Neutrophil (primary cell): ENCODE data around the gene AQP2.

Experiments
- H3K27ac ChIP-seq: fragments of 200-600 bp; sonication (generic); 2 replicates; pipeline ENCODE4 v1.5.1; 2016; ENCODE audit warnings: mild to moderate bottlenecking, moderate library complexity
- H3K27me3 ChIP-seq: fragments of 200-600 bp; sonication (generic); 2 replicates; pipeline ENCODE4 v1.6.0; 2016; ENCODE audit warnings: mild to moderate bottlenecking
- H3K36me3 ChIP-seq: fragments of 200-600 bp; sonication (generic); 2 replicates; pipeline ENCODE4 v1.5.1; 2017
- H3K4me1 ChIP-seq, 2 experiments: fragments of 200-600 bp in 1 of 2; sonication (generic) in 1 of 2; 1 replicate in 1 of 2; 2 replicates in 1 of 2; pipeline versions ENCODE4 v1.5.1 to v1.6.1; 2013 to 2016; ENCODE audit warnings: low read depth in 1 of 2, low read length in 1 of 2, mild to moderate bottlenecking in 1 of 2, moderate library complexity in 1 of 2; ENCODE audit not compliant: control insufficient read depth in 1 of 2, insufficient read depth in 1 of 2
- H3K4me3 ChIP-seq, 2 experiments: fragments of 200-600 bp in 1 of 2; sonication (generic) in 1 of 2; 1 replicate in 1 of 2; 2 replicates in 1 of 2; pipeline ENCODE4 v1.5.1; 2013 to 2016; ENCODE audit warnings: low read depth in 1 of 2, low read length in 1 of 2, mild to moderate bottlenecking in 1 of 2, moderate library complexity in 1 of 2
- H3K9me3 ChIP-seq: fragments of 200-600 bp; sonication (generic); 2 replicates; pipeline ENCODE4 v1.5.1; 2016
- TF ChIP-seq, protein P1 (sequence below): fragments of 200-600 bp; sonication (generic); IDR thresholded peaks from 2 replicates; pipeline ENCODE4 v1.5.1; 2016; ENCODE audit warnings: antibody characterized with exemption

Gene AQP2

DNA sequence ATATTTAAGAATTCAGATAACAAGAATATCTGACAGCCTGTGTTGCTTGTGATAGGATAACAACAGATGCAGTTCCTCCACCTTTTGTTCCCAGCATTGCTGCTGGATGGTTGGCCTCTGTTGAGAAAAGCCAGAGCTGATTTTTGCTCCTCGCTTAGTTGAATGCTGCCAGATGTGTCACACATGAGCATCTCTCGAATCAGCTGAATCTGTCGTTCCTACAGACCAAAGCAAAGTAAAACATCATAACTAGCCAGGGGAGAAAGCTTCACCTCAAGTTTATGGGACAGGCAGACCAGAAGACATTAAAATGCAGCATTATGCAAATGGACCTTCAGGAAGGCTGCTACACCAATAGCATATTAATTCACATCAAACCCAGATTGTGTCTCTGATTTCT lies 54.6 kb downstream of the AQP2 start:
- peaks cover 49% of the 10 kb centered on the region for H3K36me3 ChIP-seq
- no peaks in the 10 kb centered on the region for H3K4me1 ChIP-seq
- TF ChIP-seq, protein P1, sequence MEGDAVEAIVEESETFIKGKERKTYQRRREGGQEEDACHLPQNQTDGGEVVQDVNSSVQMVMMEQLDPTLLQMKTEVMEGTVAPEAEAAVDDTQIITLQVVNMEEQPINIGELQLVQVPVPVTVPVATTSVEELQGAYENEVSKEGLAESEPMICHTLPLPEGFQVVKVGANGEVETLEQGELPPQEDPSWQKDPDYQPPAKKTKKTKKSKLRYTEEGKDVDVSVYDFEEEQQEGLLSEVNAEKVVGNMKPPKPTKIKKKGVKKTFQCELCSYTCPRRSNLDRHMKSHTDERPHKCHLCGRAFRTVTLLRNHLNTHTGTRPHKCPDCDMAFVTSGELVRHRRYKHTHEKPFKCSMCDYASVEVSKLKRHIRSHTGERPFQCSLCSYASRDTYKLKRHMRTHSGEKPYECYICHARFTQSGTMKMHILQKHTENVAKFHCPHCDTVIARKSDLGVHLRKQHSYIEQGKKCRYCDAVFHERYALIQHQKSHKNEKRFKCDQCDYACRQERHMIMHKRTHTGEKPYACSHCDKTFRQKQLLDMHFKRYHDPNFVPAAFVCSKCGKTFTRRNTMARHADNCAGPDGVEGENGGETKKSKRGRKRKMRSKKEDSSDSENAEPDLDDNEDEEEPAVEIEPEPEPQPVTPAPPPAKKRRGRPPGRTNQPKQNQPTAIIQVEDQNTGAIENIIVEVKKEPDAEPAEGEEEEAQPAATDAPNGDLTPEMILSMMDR = no peak
- no peak overlapping the region for H3K4me3 ChIP-seq
- H3K27me3 ChIP-seq = no peaks in the 10 kb centered on the region
- H3K9me3 ChIP-seq = no peaks in the 10 kb centered on the region
- no peak overlapping the region for H3K27ac ChIP-seq

- Histone ChIP-seq H3K4me1 (no peaks in the 10 kb centered on the region), H3K36me3 (peaks cover 38% of the 10 kb centered on the region), H3K27ac (no peak overlapping the region), H3K4me3 (no peak overlapping the region), H3K27me3 (no peaks in the 10 kb centered on the region), H3K9me3 (no peaks in the 10 kb centered on the region)
- TF ChIP-seq, protein P1 = no peak
Measured at GRCh38 chr12:50006280-50006679, 55.7 kb downstream of the AQP2 start.

DNA sequence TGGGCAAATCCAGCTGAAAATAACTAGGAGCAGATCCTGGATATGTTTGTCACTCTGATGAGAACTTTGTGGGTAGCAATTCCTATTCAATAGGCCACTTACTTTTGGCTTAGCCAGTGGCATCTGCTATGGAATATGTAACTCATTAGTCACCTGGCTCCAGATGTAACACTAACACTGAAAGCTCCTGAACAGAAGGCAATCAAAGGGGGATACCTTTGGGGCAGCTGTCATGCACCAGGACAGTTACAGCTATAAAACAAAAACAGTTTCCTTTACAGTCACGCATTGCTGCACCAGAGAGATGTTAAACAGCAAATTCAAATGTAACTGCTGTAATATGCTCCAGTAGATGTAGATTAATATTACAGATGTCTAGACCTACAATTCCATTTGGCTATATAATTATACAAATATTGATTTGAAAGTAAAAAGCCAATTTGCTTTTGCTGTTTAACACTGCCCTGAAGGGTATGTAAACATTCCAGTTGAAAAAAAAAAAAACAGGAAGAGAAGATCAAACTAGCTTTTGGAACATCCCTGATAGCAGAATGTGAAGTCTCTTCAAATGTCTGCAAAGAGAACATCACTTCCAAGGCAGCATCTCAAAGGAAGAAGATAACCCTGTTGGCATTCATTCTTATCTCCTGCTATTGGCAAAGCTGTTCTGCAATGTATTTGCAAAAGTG lies 56.4 kb downstream of the AQP2 start:
- Histone ChIP-seq H3K4me3 (no peak overlapping the region), H3K4me1 (no peaks in the 10 kb centered on the region), H3K27me3 (no peaks in the 10 kb centered on the region), H3K9me3 (no peaks in the 10 kb centered on the region), H3K36me3 (peaks cover 33% of the 10 kb centered on the region), H3K27ac (no peak overlapping the region)
- TF ChIP-seq, protein P1 = no peak
